Cardiac ventricle fibroblast (primary cell): ENCODE results near the gene FGF14. TPM values are rescaled to one million over a fixed set of nuclear protein-coding genes. Genes with fewer than 3 reads are reported as not detected.

Source experiments
- total RNA-seq: library from RNA; depleted of rRNA; stranded (reverse); fragments of >200 nt; gene quantifications from 2 replicates; pipeline ENCODE4 v1.2.3, GENCODE V29; 2015

Gene FGF14
- total RNA-seq = 0.05 and 0.06 TPM in 2 replicates

DNA sequence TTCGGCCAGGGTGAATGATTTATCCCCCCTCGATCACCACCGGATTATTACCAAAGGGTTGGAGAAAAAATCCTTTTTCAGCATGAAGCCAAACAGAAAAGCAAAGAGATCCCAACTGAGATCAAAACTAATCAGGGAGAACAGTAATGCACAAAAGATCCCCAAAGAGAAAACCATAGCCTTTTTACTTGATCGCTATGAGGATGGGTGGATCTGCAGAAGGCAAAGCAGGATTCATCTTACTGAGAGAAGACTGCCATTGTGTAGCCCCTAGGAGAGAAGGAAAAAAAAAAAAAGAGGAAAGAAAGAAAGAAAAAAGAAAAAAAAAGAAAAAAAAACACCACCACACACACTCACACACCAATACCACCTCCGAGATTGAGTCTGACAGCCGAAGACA, at the start of gene FGF14:
Gene FGF14, minus strand, starts transcription at position 283 of the 400 bp plus-strand sequence.

Other genes starting within 250 kb of the FGF14 start
- gene TPP2, start 194.9 kb upstream of the FGF14 start, total RNA-seq = 31.4 and 33.1 TPM in 2 replicates